ENCODE measurements around the gene STK38.
"Not testable (repeated sequence)": the region's sequence is repeated elsewhere in the genome, so short reads cannot be mapped to it uniquely, and the experiment has no call there.

Gene STK38

DNA sequence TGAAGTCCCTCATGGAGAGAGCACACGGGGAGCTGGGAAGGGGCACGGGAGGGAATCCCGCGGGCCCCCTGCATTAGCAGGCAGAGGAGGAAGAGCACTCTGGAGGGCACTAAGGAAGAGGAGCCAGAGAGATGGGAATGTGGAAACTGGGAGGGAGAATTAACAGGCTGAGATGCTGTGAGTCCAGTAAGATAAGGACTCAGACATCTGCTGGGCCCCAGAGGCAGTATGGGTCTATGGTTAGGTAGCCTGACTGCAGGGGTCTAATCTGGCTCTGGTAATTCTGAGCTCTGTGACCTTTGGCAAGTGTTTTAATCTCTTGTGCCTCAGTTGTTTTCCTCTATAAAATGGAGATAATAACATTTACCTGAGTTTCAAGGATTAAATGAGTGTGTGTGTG is 31.2 kb upstream of the STK38 start:
- Histone ChIP-seq H3K36me3 (ENCODE audit: control insufficient read depth, insufficient read depth, low read length) (no peaks in the 10 kb centered on the region), H3K4me3 (ENCODE audit: low read depth, low read length) (no peak overlapping the region), H3K4me1 (ENCODE audit: control insufficient read depth, insufficient read depth, low read length) (no peaks in the 10 kb centered on the region), H3K9ac (ENCODE audit: low read depth, low read length) (no peak overlapping the region), H3K9me3 (ENCODE audit: control insufficient read depth, insufficient read depth, low read length) (no peaks in the 10 kb centered on the region), H3K27me3 (ENCODE audit: control insufficient read depth, insufficient read depth, low read length) (no peaks in the 10 kb centered on the region)

GRCh38 chr6:36578030-36578429 is 30.8 kb upstream of the STK38 start:
- Histone ChIP-seq H3K9ac (ENCODE audit: low read depth, low read length) (no peak overlapping the region), H3K9me3 (ENCODE audit: control insufficient read depth, insufficient read depth, low read length) (no peaks in the 10 kb centered on the region), H3K27me3 (ENCODE audit: control insufficient read depth, insufficient read depth, low read length) (no peaks in the 10 kb centered on the region), H3K36me3 (ENCODE audit: control insufficient read depth, insufficient read depth, low read length) (no peaks in the 10 kb centered on the region), H3K4me3 (ENCODE audit: low read depth, low read length) (no peak overlapping the region), H3K4me1 (ENCODE audit: control insufficient read depth, insufficient read depth, low read length) (no peaks in the 10 kb centered on the region)

- no peaks in the 10 kb centered on the region for H3K27me3 ChIP-seq (ENCODE audit: control insufficient read depth, insufficient read depth, low read length)
- no peaks in the 10 kb centered on the region for H3K36me3 ChIP-seq (ENCODE audit: control insufficient read depth, insufficient read depth, low read length)
- no peak overlapping the region for H3K9ac ChIP-seq (ENCODE audit: low read depth, low read length)
- no peaks in the 10 kb centered on the region for H3K9me3 ChIP-seq (ENCODE audit: control insufficient read depth, insufficient read depth, low read length)
- H3K4me1 ChIP-seq (ENCODE audit: control insufficient read depth, insufficient read depth, low read length), result no peaks in the 10 kb centered on the region
- H3K4me3 ChIP-seq (ENCODE audit: low read depth, low read length), result no peak overlapping the region
Observed at GRCh38 chr6:36577301-36577700, 30.0 kb upstream of the STK38 start.

- Histone ChIP-seq H3K27me3 (ENCODE audit: control insufficient read depth, insufficient read depth, low read length) (no peaks in the 10 kb centered on the region), H3K36me3 (ENCODE audit: control insufficient read depth, insufficient read depth, low read length) (no peaks in the 10 kb centered on the region), H3K4me3 (ENCODE audit: low read depth, low read length) (no peak overlapping the region), H3K4me1 (ENCODE audit: control insufficient read depth, insufficient read depth, low read length) (no peaks in the 10 kb centered on the region), H3K9ac (ENCODE audit: low read depth, low read length) (no peak overlapping the region), H3K9me3 (ENCODE audit: control insufficient read depth, insufficient read depth, low read length) (no peaks in the 10 kb centered on the region)
Observed at GRCh38 chr6:36576578-36576977, 29.3 kb upstream of the STK38 start.

DNA sequence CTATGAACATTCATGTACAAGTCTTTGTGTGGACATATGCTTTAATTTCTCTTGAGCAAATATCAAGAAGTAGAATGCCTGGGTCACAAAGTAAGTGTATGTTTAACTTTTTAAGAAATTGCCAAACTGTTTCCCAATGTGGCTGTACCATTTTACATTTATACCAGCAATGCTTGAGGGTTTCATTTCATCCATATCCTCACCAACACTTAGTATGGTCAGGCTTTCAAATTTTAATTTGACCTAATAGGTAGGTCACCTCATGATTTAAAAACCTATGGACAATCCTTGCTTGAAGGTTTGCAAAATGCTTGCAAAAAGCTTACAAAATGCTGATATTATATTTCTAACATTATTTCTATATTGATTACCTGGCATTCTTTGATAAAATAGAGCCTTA is 27.4 kb upstream of the STK38 start:
- H3K4me3 ChIP-seq (ENCODE audit: low read depth, low read length), result no peak overlapping the region
- no peaks in the 10 kb centered on the region for H3K4me1 ChIP-seq (ENCODE audit: control insufficient read depth, insufficient read depth, low read length)
- H3K9ac ChIP-seq (ENCODE audit: low read depth, low read length), result no peak overlapping the region
- no peaks in the 10 kb centered on the region for H3K27me3 ChIP-seq (ENCODE audit: control insufficient read depth, insufficient read depth, low read length)
- H3K36me3 ChIP-seq (ENCODE audit: control insufficient read depth, insufficient read depth, low read length), result no peaks in the 10 kb centered on the region
- H3K9me3 ChIP-seq (ENCODE audit: control insufficient read depth, insufficient read depth, low read length), result no peaks in the 10 kb centered on the region

DNA sequence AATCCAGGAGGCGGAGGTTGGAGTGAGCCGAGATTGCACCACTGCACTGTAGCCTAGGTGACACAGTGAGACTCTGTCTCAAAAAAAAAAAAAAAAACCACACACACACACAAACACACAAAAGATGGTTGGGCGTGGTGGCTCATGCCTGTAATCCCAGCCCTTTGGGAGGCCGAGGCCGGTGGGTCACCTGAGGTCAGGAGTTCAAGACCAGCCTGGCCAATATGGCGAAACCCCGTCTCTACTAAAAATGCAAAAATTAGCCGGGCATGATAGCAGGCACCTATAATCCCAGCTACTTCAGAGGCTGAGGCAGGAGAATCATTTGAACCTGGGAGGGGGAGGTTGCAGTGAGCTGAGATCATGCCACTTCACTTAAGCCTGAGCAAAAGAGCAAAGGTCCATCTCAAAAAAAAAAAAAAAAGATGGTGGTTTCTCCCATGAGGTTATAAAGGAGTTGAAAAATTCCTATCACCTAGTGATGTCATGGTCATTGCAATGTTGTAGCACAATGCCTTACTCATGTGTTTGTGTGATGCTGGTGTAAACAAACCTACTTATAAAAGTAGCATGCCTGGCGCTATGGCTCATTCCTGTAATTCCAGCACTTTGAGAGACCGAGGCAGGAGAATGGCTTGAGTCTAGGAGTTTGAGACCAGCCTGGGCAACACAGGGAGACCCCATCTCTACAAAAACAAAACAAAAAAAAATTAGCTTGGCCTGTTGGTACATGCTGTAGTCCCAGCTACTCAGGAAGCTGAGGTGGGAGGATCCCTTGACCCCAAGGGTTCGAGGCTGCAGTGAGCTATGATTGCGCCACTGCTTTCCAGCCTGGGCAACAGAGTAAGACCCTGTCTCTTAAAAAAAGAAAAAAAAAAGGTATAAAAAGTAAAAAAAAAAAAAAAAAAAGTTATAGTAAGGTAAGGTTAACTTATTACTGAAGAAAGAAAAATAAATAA is 25.4 kb upstream of the STK38 start:
- not testable (repeated sequence) for H3K4me3 ChIP-seq (ENCODE audit: low read depth, low read length); H3K9ac ChIP-seq (ENCODE audit: low read depth, low read length); H3K27me3 ChIP-seq (ENCODE audit: control insufficient read depth, insufficient read depth, low read length); H3K9me3 ChIP-seq (ENCODE audit: control insufficient read depth, insufficient read depth, low read length); H3K36me3 ChIP-seq (ENCODE audit: control insufficient read depth, insufficient read depth, low read length); H3K4me1 ChIP-seq (ENCODE audit: control insufficient read depth, insufficient read depth, low read length)

DNA sequence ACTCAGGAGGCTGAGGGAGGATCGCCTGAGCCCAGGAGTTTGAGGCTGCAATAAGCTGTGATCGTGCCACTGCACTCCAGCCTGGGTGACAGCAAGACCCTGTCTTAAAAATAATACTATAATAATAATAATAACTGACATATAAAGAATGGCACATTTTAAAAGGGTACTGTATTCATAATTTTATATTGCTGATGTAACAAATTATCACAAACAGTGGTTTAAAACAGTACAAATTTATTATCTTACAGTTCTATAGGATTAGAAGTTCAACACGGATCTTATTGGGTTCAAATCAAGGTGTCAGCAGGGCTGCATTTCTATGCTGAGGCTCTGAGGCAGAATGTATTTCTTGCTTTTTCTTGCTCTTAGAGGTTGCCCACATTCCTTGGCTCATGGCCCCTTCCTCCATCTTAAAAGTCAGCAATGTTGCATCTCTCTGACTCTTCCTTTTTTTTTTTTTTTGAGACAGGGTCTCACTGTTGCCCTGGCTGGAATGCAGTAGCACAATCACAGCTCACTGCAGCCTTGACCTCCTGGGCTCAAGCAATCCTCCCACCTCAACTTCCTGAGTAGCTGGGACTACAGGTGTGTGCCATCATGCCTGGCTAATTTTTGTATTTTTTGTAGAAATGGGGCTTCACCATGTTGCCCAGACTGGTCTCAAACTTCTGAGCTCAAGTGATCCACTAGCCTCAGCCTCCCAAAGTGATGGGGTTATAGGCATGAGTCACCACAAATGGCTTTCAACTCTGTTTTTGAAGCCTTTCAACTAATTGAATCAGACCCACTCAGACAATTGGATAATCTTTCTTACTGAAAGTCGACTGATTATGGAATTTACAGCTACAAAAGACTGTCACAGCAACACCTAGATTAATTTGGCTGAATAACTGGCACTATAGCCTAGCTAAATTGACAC is 24.1 kb upstream of the STK38 start:
- Histone ChIP-seq H3K9me3 (ENCODE audit: control insufficient read depth, insufficient read depth, low read length) (no peaks in the 10 kb centered on the region), H3K4me1 (ENCODE audit: control insufficient read depth, insufficient read depth, low read length) (no peaks in the 10 kb centered on the region), H3K4me3 (ENCODE audit: low read depth, low read length) (no peak overlapping the region), H3K9ac (ENCODE audit: low read depth, low read length) (no peak overlapping the region), H3K36me3 (ENCODE audit: control insufficient read depth, insufficient read depth, low read length) (no peaks in the 10 kb centered on the region), H3K27me3 (ENCODE audit: control insufficient read depth, insufficient read depth, low read length) (no peaks in the 10 kb centered on the region)

DNA sequence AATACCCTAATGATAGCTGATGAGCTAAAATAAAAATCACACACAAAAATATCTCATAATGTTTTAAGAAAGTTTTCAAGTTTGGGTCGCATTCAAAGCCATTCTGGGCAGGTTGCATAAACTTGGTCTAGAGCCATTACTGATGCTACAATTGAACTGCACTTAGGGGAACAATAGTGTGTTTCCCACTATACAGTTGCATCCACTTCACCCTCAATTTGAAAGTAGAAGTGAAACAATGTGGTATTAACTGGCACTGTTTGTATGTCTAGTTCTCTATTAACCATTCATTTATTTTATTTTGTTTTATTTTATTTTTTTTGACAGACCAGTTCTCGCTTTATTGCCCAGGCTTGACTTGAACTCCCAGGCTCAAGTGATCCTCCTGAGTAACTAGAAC is 23.0 kb upstream of the STK38 start:
- H3K4me3 ChIP-seq (ENCODE audit: low read depth, low read length), result no peak overlapping the region
- H3K27me3 ChIP-seq (ENCODE audit: control insufficient read depth, insufficient read depth, low read length), result no peaks in the 10 kb centered on the region
- H3K9me3 ChIP-seq (ENCODE audit: control insufficient read depth, insufficient read depth, low read length), result no peaks in the 10 kb centered on the region
- no peaks in the 10 kb centered on the region for H3K4me1 ChIP-seq (ENCODE audit: control insufficient read depth, insufficient read depth, low read length)
- no peaks in the 10 kb centered on the region for H3K36me3 ChIP-seq (ENCODE audit: control insufficient read depth, insufficient read depth, low read length)
- no peak overlapping the region for H3K9ac ChIP-seq (ENCODE audit: low read depth, low read length)

GRCh38 chr6:36566418-36566905 is 19.2 kb upstream of the STK38 start:
- no peak overlapping the region for H3K9ac ChIP-seq (ENCODE audit: low read depth, low read length)
- no peak overlapping the region for H3K4me3 ChIP-seq (ENCODE audit: low read depth, low read length)
- H3K4me1 ChIP-seq (ENCODE audit: control insufficient read depth, insufficient read depth, low read length), result no peaks in the 10 kb centered on the region
- H3K27me3 ChIP-seq (ENCODE audit: control insufficient read depth, insufficient read depth, low read length), result no peaks in the 10 kb centered on the region
- no peaks in the 10 kb centered on the region for H3K36me3 ChIP-seq (ENCODE audit: control insufficient read depth, insufficient read depth, low read length)
- no peaks in the 10 kb centered on the region for H3K9me3 ChIP-seq (ENCODE audit: control insufficient read depth, insufficient read depth, low read length)

DNA sequence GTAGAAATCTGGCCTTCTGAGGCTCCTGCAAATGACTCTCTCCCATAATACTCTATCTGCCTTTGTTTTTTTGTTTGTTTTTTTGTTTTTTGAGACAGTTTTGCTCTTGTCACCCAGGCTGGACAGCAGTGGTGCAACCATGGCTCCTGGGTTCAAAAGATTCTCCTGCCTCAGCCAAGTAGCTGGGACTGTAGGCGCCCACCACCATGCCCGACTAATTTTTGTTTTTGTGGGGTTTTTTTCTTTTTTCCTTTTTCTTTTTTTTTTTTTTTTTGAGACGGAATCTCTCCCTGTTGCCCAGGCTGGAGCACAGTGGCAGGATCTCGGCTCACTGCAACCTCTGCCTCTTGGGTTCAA is 16.6 kb upstream of the STK38 start:
- Histone ChIP-seq H3K4me1 (ENCODE audit: control insufficient read depth, insufficient read depth, low read length) (no peaks in the 10 kb centered on the region), H3K4me3 (ENCODE audit: low read depth, low read length) (no peak overlapping the region), H3K9me3 (ENCODE audit: control insufficient read depth, insufficient read depth, low read length) (no peaks in the 10 kb centered on the region), H3K36me3 (ENCODE audit: control insufficient read depth, insufficient read depth, low read length) (no peaks in the 10 kb centered on the region), H3K9ac (ENCODE audit: low read depth, low read length) (no peak overlapping the region), H3K27me3 (ENCODE audit: control insufficient read depth, insufficient read depth, low read length) (no peaks in the 10 kb centered on the region)

DNA sequence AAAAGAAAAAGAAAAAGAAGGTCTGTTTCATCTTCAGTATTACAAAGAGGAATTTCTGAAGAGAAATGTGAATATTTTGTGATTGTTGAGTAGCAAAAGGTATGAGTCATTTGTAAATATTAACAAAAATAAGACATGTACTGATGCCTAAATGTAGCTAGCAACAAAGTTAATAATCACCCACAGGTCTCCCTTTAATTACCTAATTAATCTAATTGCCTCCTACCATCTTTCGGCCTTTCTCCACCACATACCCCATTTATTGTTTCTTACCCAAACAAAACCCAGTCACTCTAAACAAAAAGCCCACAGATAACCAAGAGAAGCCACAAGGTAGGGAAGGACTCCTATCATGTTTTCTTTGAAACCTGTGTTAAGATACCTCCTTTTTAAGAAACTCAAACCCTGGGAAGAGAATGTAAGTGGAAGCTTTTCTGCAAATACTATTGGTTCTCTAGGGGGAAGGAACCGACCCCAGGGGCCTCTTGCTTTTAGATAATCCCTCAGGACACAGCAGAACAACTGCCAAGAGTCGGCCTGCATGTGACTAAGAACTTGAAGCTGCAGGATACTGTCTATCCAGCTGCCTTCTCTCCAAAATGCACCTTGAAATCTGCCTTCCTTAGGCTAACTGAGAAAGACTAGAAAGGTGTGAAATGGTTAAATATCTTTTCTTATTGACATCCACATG is 16.1 kb upstream of the STK38 start:
- no peak overlapping the region for H3K9ac ChIP-seq (ENCODE audit: low read depth, low read length)
- no peak overlapping the region for H3K4me3 ChIP-seq (ENCODE audit: low read depth, low read length)
- H3K4me1 ChIP-seq (ENCODE audit: control insufficient read depth, insufficient read depth, low read length), result no peaks in the 10 kb centered on the region
- no peaks in the 10 kb centered on the region for H3K9me3 ChIP-seq (ENCODE audit: control insufficient read depth, insufficient read depth, low read length)
- no peaks in the 10 kb centered on the region for H3K36me3 ChIP-seq (ENCODE audit: control insufficient read depth, insufficient read depth, low read length)
- H3K27me3 ChIP-seq (ENCODE audit: control insufficient read depth, insufficient read depth, low read length), result no peaks in the 10 kb centered on the region

Measured in iPS-15b (cell line).